CD1c-positive myeloid dendritic cell (primary cell): ENCODE data around the gene ADISSP.

Experiments used
- DNase-seq: peaks from one replicate; pipeline ENCODE4 v3.0.0-alpha.2; 2016; ENCODE audit errors: extremely low spot score

The ADISSP gene

GRCh38 chr20:3767427-3768341 lies at the start of gene ADISSP:
TSS of gene ADISSP (minus strand) at chr20:3767753. CDS start at chr20:3760100, 7,653 bp downstream.
- DNase-seq = peak; percentile 98

DNA sequence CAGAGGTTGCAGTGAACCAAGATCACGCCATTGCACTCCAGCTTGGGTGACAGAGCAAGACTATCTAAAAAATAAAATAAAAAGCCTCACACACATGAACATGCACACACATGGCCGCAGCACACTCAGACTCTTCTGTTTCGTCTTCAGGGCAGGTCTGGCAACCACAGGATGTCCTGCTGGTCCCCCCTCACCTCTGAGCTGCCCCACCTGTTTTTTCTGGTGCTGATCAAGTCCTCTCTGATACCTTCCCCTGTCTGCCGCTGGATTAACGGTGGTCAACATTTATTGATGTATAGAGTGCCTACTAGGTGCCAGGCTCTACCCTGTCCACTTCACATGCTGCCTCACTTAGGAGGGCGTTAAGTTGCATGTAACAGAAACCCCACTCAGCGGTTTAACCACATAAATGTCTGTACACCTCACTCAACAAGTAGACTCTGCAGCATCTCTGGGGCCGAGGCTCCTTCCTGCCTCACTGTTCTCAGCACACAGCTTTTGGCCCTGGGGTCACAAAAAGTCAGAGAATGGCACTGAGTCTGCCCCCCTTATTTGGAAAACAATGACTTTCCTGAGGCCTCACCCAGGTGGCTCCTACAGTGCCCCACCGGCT lies 48.3 kb upstream of the ADISSP start:
- DNase-seq = no peak

DNA sequence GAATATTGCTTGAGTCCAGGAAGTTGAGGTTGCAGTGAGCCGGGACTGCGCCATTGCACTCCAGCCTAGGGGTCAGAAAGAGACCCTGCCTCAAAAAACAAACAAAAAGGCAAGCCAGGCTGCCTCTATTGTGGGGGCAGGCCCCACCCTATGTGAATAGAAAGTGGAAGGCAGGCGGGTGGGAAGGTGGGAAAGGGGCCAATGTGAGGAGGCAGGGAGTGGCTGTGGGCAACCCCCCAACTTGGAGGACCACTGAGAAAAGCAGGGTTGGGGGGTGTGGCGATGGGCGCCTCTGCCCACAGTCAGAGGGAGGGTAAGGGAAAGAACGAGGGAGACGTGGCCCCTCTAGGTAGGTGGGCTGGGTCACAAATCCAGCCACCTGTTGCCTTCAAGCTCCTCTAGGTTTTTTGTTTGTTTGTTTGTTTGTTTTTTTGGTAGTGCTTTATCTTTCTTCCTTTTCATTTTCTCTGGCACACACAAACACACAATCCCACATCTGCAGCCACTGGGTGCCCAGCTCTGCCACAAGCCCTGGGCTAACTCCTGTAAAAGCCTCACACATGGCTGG lies 47.5 kb upstream of the ADISSP start:
- DNase-seq = no peak

DNA sequence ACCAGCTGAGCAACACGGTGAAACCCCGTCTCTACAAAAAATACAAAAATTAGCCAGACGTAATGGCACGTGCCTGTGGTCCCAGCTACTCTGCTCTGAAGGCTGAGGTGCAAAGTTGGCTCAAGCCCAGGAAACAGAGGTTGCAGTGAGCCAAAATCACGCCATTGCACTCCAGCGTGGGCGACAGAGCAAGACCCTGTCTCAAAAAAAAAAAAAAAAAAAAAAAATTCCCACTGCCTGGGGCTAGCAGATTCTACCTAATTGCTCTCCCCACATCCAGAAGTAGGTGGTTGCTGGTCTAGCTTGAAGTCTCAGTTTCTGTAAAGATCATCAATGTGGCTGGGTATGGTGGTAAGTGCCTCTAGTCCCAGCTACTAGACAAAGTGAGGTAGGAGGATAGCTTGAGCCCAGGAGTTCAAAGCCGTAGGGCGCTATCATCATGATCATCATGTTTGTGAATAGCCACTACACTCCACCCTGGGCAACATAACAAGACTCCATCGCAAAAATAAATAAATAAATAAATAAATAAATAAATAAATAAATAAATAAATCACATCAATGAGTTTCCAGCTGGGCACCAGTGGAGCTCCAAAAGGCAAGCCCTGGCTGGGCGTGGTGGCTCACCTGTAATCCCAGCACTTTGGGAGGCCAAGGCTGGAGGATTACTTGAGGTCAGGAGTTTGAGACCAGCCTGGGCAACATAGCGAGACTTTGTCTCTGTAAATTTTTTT lies 46.5 kb upstream of the ADISSP start:
- DNase-seq = no peak

DNA sequence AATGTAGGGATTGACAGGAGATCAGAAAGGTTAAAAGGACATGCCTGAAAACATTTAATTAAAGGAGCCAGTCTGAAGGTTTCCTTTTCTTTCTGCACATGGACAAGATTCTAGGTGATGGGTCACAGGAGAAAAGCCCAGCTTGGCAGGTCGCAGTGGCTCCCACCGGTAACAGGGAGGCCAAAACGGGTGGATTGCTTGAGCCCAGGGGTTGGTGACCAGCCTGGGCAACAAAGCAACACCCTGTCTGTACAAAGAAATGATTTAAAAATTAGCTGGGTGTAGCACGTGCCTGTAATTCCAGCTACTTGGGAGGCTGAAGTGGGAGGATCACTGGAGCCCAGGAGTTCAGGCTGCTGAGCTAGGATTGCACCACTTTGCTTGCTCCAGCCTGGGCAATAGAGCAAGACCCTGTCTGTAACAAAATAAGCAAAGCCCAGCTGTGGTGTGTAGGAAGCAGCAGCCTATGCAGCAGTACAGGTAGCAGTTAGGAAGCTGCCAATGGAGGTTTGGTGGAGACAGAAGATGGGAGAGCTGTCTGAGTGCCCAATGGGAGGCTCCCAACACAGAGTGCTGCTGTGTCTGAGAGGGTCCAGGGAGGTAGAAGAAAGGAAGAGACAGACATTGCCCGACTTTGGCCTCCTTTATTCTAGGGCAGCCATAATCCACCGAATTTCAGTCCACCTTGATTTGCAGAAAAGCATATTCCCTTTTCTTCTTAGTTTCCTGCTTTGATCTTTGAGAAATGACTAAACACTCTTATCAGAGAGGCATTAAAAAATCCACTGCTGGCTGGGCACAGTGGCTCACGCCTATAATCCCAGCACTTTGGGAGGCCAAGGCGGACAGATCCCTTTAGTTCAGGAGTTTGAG lies 45.7 kb upstream of the ADISSP start:
- no peak for DNase-seq

DNA sequence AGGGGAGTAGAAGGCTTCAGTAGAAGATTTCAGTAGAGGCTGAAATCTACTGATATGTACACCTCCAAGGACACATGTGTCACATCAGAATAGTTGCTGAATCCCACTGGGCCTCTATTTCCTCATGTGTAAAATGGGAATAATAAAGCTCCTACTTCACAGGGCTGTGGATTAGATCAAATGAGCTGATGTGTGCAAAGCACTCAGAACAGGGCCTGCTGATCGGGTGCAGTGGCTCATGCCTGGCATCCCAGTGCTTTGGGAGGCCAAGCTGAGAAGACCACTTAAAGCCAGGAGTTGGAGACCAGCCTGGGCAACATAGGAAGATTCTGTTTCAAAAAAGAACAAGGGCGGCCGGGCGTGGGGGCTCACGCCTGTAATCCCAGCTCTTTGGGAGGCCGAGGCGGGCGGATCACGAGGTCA lies 44.7 kb upstream of the ADISSP start:
- no peak for DNase-seq

DNA sequence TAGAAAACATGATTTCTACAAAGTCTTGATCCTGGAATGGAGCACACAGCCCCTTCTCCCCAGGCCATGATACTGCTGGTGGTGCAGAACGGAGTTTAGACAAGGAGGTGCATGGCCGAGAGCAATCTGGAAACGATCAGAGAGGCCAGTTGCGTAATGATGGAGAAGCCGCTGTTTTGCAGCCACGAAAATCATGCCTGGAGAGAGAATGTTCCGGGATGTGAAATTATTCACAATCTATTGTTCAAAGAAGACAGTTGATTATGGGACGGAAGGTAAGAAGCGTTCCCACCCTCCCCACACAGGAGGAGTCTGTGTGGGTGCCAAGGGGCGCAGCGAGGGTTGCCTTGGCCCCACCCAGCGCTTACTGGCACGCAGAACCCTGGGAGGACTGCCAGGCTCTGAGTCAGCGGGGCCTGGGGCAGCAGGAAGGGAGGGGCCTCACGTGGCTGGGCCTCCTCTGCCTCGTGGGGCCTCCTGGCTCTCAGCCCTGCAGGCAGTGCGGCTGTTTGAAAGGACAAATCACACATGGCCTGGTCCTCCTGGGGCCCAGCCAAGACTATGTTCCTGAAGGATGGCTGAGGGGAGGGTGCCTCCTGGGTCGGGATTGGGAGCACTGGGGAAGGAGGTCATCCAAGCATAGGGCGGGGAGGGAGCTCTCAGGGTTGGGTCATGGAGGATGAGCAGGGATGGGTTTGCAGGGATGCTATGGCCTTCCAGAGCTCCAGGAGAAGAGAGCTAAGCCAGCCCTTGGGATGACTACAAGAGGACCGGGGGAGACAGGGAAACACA lies 44.1 kb upstream of the ADISSP start:
- peak; percentile 95 for DNase-seq

DNA sequence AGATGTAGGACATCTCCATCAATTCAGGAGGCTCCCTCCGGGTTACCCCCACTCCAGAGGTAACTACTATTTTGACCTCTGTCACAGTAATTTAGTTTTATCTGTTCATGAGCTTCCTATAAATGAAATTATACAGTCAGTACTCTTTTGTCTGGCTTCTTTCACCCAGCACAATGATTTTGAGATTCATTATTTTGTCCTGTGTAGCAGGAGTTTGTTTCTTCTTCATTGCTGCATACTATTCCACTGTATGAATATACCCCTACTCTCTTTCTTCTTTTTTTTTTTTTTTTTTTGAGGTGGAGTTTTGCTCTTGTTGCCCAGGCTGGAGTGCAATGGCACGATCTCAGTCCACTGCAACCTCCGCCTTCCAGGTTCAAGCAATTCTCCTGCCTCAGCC lies 41.0 kb upstream of the ADISSP start:
- no peak for DNase-seq

- no peak for DNase-seq
These were observed 37.2 kb upstream of the ADISSP start for GRCh38 chr20:3804781-3805180.

- DNase-seq = no peak
These were observed 36.8 kb upstream of the ADISSP start for GRCh38 chr20:3804254-3804751.

- no peak for DNase-seq
These were observed 36.3 kb upstream of the ADISSP start for GRCh38 chr20:3803854-3804253.

GRCh38 chr20:3803289-3803688 lies 35.7 kb upstream of the ADISSP start:
- DNase-seq = no peak

- no peak for DNase-seq
These were observed 35.1 kb upstream of the ADISSP start for GRCh38 chr20:3802524-3803239.

GRCh38 chr20:3801846-3802245 lies 34.3 kb upstream of the ADISSP start:
- DNase-seq = no peak

DNA sequence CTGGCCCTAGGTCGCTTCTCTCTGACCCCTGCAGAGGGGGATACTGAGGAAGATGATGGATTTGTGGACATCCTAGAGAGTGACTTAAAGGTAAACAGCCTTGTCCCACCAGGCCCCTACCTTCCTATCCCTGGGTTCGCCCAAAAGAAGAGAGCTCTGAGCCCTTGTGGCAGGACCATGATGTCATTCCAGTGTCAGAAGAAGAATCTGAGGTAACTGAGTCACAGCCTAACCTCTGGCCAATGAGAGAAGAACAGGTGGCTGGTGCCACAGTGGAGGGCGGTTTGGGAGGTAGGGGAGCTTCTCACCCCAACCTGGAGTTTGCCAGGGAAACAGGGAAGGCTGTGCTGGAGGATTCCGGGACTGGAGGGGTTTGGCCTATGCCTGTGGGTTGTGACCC lies 33.7 kb upstream of the ADISSP start:
- no peak for DNase-seq

DNA sequence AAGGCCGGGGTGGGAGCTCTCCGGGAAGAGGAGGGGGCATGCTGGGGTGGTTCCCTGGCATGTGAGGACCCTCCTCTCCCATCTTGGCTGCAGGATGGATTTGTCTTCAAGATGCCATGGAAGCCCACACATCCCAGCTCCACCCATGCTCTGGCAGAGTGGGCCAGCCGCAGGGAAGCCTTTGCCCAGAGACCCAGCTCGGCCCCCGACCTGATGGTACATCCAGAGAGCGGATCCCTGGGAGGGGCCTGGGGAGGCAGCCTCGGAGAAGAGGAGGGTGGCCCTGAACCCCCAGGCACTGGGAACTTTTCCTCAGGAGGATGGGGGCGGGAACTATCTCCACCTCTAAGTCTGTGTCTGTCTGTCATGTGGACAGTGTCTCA lies 33.3 kb upstream of the ADISSP start:
- no peak for DNase-seq

DNA sequence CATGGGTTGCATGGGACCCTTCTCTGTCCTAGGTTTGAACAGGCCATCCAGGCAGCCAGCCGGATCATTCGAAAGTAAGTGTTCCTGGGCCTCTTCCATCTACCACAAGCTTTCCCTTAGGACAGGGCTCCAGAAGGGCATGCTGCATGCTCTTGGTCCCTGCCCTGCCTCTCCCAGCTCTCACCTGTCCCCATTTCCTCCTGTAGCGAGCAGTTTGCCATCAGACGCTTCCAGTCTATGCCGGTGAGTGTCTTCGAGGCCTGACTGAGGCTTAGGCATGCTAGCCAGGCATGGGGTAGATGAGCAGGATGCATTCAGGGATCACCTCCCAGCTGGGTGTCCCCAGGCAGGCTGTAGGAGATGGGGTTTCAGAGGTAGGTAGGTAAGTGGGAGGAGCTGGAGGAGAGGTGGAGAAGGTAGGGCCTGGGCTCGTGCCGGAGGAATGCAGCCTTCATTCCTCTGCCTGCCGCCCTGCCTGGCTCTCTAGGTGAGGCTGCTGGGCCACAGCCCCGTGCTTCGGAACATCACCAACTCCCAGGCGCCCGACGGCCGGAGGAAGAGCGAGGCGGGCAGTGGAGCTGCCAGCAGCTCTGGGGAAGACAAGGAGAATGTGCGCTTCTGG lies 32.8 kb upstream of the ADISSP start:
- DNase-seq = no peak

DNA sequence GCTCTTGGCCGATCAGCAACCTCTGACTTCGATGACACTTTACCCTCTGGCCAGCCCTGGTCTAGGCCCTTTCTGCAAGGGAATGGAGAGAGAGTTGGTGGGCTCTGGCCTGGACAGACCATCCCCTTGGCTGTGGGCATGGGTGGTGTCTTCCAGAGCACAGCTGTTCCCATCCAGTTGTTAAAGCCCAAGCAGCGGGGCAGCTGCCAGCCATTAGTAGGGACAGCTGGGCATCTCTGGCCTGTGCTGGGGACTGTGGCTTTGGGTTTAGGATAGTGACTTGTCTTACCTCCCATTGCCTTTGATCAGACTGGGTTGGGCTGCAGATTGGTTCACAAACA lies 31.3 kb upstream of the ADISSP start:
- DNase-seq = no peak

DNA sequence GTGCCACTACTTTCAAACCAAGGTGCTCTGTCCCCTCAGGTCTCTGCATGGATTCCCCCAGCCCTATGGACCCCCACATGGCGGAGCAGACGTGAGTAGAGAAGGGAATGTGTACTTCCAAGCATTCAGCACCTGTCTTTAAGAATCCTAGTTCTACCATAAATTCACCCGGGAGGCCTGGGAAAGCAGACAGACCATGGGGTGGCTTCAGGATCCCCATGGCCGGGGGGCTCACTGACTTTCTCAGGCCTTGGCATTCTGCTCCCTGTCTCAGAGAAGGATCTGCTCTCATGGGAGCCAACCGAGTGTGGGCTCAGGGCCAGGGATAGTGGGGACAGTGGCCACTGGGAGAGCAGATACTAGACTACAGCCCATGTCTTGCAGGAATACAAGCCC lies 30.8 kb upstream of the ADISSP start:
- DNase-seq = no peak
